Peyer's patch (tissue), 4 donors: ENCODE data around the gene LDHAL6B.

ENCODE experiments used
- POLR2A ChIP-seq, 2 donors: fragments of 450-650 bp; IDR thresholded peaks; one replicate each; pipeline ENCODE4 v1.5.1; 2017; ENCODE audit warnings: antibody characterized with exemption in 2 of 2, mild to moderate bottlenecking in 2 of 2, moderate library complexity in 2 of 2
- TF ChIP-seq, protein P1 (sequence below), 6 experiments: fragments of 450-650 bp in 4 of 6; fragments of 200-600 bp in 2 of 6; sonication (generic) in 1 of 6; IDR thresholded peaks; one replicate each; pipeline ENCODE4 v1.5.1; 2017 to 2019; ENCODE audit warnings: antibody characterized with exemption in 6 of 6, mild to moderate bottlenecking in 3 of 6, moderate library complexity in 1 of 6

DNA sequence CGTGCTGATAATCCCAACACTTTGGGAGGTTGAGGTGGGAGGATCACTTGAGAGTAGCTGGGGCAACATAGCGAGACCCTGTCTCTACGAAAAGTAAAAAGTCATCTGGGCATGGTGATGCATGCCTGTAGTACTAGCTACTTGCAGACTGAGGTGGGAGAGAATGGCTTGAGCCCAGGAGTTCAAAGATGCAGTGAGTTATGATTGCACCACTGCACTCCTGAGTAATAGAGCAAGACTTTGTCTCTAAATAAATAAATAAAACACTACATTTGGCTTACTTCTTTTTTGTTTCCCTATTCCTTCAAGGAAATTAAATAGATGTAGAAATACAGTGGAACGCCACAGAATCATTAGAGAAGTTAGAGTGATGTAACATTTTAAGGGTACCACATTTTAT lies 20.1 kb upstream of the LDHAL6B start:
- TF ChIP-seq, protein P1, sequence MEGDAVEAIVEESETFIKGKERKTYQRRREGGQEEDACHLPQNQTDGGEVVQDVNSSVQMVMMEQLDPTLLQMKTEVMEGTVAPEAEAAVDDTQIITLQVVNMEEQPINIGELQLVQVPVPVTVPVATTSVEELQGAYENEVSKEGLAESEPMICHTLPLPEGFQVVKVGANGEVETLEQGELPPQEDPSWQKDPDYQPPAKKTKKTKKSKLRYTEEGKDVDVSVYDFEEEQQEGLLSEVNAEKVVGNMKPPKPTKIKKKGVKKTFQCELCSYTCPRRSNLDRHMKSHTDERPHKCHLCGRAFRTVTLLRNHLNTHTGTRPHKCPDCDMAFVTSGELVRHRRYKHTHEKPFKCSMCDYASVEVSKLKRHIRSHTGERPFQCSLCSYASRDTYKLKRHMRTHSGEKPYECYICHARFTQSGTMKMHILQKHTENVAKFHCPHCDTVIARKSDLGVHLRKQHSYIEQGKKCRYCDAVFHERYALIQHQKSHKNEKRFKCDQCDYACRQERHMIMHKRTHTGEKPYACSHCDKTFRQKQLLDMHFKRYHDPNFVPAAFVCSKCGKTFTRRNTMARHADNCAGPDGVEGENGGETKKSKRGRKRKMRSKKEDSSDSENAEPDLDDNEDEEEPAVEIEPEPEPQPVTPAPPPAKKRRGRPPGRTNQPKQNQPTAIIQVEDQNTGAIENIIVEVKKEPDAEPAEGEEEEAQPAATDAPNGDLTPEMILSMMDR (IDR thresholded peaks at IDR 0.05) = no peak
- no peak for TF ChIP-seq POLR2A (IDR thresholded peaks at IDR 0.05)
